Suprapubic skin (tissue), 4 donors: ENCODE measurements around the gene FAM186B. TPM values are rescaled to one million over a fixed set of nuclear protein-coding genes. Genes with fewer than 3 reads are reported as not detected.

ENCODE experiments used
- DNase-seq, 2 donors: peaks; one replicate each; pipeline ENCODE4 v3.0.0-alpha.2; 2019; ENCODE audit warnings: low spot score in 2 of 2
- H3K27ac ChIP-seq: fragments of 200-600 bp; sonication (generic); one replicate; pipeline ENCODE4 v1.5.1; 2019
- H3K27me3 ChIP-seq: fragments of 200-600 bp; sonication (generic); one replicate; pipeline ENCODE4 v1.5.1; 2019
- H3K36me3 ChIP-seq: fragments of 200-600 bp; sonication (generic); one replicate; pipeline ENCODE4 v1.5.1; 2019
- H3K4me1 ChIP-seq: fragments of 200-600 bp; sonication (generic); one replicate; pipeline ENCODE4 v1.5.1; 2019
- H3K4me3 ChIP-seq: fragments of 200-600 bp; sonication (generic); one replicate; pipeline ENCODE4 v1.5.1; 2019; ENCODE audit warnings: mild to moderate bottlenecking
- H3K9me3 ChIP-seq: fragments of 200-600 bp; sonication (generic); one replicate; pipeline ENCODE4 v1.5.1; 2019
- CTCF ChIP-seq, 2 donors: fragments of 200-600 bp in 1 of 2; fragments of 450-650 bp in 1 of 2; sonication (generic) in 1 of 2; IDR thresholded peaks; one replicate each; pipeline ENCODE4 v1.5.1; 2016 to 2019; ENCODE audit warnings: antibody characterized with exemption in 2 of 2, mild to moderate bottlenecking in 1 of 2, moderate library complexity in 1 of 2
- EP300 ChIP-seq: sonication (generic); formaldehyde crosslinking; IDR thresholded peaks from one replicate; pipeline ENCODE4 v1.6.1; 2017; ENCODE audit warnings: antibody characterized with exemption
- POLR2A ChIP-seq, 2 donors: fragments of 450-650 bp; IDR thresholded peaks; one replicate each; pipeline ENCODE4 v1.6.1; 2017; ENCODE audit warnings: antibody characterized with exemption in 2 of 2, mild to moderate bottlenecking in 2 of 2, moderate library complexity in 2 of 2
- POLR2AphosphoS5 ChIP-seq, 3 donors: sonication (generic); formaldehyde crosslinking; IDR thresholded peaks; one replicate each; pipeline ENCODE4 v1.6.1; 2017; ENCODE audit warnings: antibody characterized with exemption in 3 of 3
- WGBS: methylation state at CpG from one replicate; pipeline ENCODE4 v1.1.5; 2018; 5-methylcytosine and 5-hydroxymethylcytosine counted together
- total RNA-seq, 4 donors: library from RNA; depleted of rRNA; stranded (reverse); fragments of >200 nt; gene quantifications; one replicate each; pipeline ENCODE4 v1.1.0, GENCODE V29; 2016

FAM186B gene
- total RNA-seq, 4 donors from 2014 or later = 0.44 to 1.9 (median 1.1) TPM; not detected in 1

- WGBS = 91% methylated on average over 1 of the region's 1 CpG
- TF ChIP-seq EP300 = no peak
- TF ChIP-seq POLR2AphosphoS5 (IDR thresholded peaks at IDR 0.05) = no peak
- TF ChIP-seq POLR2A (IDR thresholded peaks at IDR 0.05) = no peak
- TF ChIP-seq CTCF (IDR thresholded peaks at IDR 0.05) = no peak
Measured at GRCh38 chr12:49626836-49627235, 21.4 kb upstream of the FAM186B start.

GRCh38 chr12:49626169-49626835, 20.9 kb upstream of the FAM186B start:
- H3K27ac ChIP-seq = no peak overlapping the region
- TF ChIP-seq CTCF (IDR thresholded peaks at IDR 0.05) (no peak), POLR2AphosphoS5 (IDR thresholded peaks at IDR 0.05) (no peak), POLR2A (IDR thresholded peaks at IDR 0.05) (no peak), EP300 (no peak)
- no peaks in the 10 kb centered on the region for H3K9me3 ChIP-seq
- H3K27me3 ChIP-seq = no peaks in the 10 kb centered on the region
- H3K36me3 ChIP-seq = no peaks in the 10 kb centered on the region
- no peak overlapping the region for H3K4me3 ChIP-seq
- 74% methylated on average over 6 of the region's 6 CpGs for WGBS
- peaks cover 31% of the 10 kb centered on the region for H3K4me1 ChIP-seq
- DNase-seq = no peak

More at GRCh38 chr12:49626836-49627235, 21.4 kb upstream of the FAM186B start:
- DNase-seq = no peak
- Histone ChIP-seq H3K27me3 (no peaks in the 10 kb centered on the region), H3K27ac (no peak overlapping the region), H3K36me3 (peaks cover 4% of the 10 kb centered on the region), H3K4me1 (peaks cover 26% of the 10 kb centered on the region), H3K4me3 (no peak overlapping the region), H3K9me3 (no peaks in the 10 kb centered on the region)

GRCh38 chr12:49624921-49625577, 19.6 kb upstream of the FAM186B start:
- no peaks in the 10 kb centered on the region for H3K27me3 ChIP-seq
- no peaks in the 10 kb centered on the region for H3K9me3 ChIP-seq
- H3K36me3 ChIP-seq = no peaks in the 10 kb centered on the region
- WGBS = 32% methylated on average over 4 of the region's 4 CpGs
- no peak overlapping the region for H3K4me3 ChIP-seq
- peaks cover 34% of the 10 kb centered on the region for H3K4me1 ChIP-seq
- DNase-seq = no peak
- TF ChIP-seq CTCF (IDR thresholded peaks at IDR 0.05) = no peak
- no peak for TF ChIP-seq POLR2AphosphoS5 (IDR thresholded peaks at IDR 0.05)
- TF ChIP-seq EP300 = no peak
- TF ChIP-seq POLR2A (IDR thresholded peaks at IDR 0.05) = no peak
- no peak overlapping the region for H3K27ac ChIP-seq

- H3K9me3 ChIP-seq = no peaks in the 10 kb centered on the region
- H3K27me3 ChIP-seq = no peaks in the 10 kb centered on the region
- WGBS = 2% methylated on average over 39 of the region's 76 CpGs
- TF ChIP-seq EP300 (no peak), POLR2A (IDR thresholded peaks at IDR 0.05) (peak in 1 of 2 donors; percentile 15), POLR2AphosphoS5 (IDR thresholded peaks at IDR 0.05) (peak in 2 of 3 donors; percentile 56 to 71), CTCF (IDR thresholded peaks at IDR 0.05) (peak in 1 of 2 donors; percentile 71)
- DNase-seq = peak; percentile 91 to 94
- no peaks in the 10 kb centered on the region for H3K36me3 ChIP-seq
- peaks cover 34% of the 10 kb centered on the region for H3K4me1 ChIP-seq
- H3K27ac ChIP-seq = peak within 1 kb of the TSS; percentile 86
- H3K4me3 ChIP-seq = peak within 1 kb of the TSS; percentile 67
Measured at GRCh38 chr12:49623142-49623904, 17.9 kb upstream of the FAM186B start, which contains the start of gene PRPF40B. Gene PRPF40B (plus strand): TSS chr12:49623561. CDS start chr12:49623591, 30 bp downstream.
